B cell (primary cell): ENCODE results near the gene CPN1. TPM values are rescaled to one million over a fixed set of nuclear protein-coding genes. Genes with fewer than 3 reads are reported as not detected.

Source experiments
- ATAC-seq: fragments of 200-7000 bp; cut with Tn5 transposase; one replicate; pipeline ENCODE4 v1.10.0; 2021; ENCODE audit warnings: low read depth, mild to moderate bottlenecking, moderate number of reproducible peaks, moderate library complexity
- CTCF ChIA-PET: fragments of 350-600 bp; sonication (Branson Sonifier 250); formaldehyde crosslinking; loops from one replicate; lab custom pipeline; 2021; ENCODE audit warnings: antibody characterized with exemption, inconsistent platforms; lab: Charles Lee
- POLR2A ChIA-PET: fragments of 350-600 bp; sonication (Branson Sonifier 250); formaldehyde crosslinking; loops from one replicate; lab custom pipeline; 2021; ENCODE audit warnings: antibody characterized with exemption; lab: Charles Lee
- DNase-seq: peaks from one replicate; pipeline ENCODE4 v3.0.0; 2013
- H2AFZ ChIP-seq: 2 replicates; pipeline ENCODE4 v1.6.1; 2012; ENCODE audit warnings: mild to moderate bottlenecking, low read depth, low read length; ENCODE audit not compliant: insufficient read depth, poor library complexity, severe bottlenecking
- H3K27ac ChIP-seq, 2 donors: 1 replicate in 1 of 2; 2 replicates in 1 of 2; pipeline ENCODE4 v1.5.1; 2012 to 2013; ENCODE audit warnings: low read length in 2 of 2, mild to moderate bottlenecking in 2 of 2, moderate library complexity in 1 of 2
- H3K27me3 ChIP-seq, 4 experiments: fragments of 200-600 bp in 1 of 4; sonication (generic) in 1 of 4; replicated peaks in 1 of 4; 1 replicate in 2 of 4; 2 replicates in 2 of 4; pipeline versions ENCODE4 v1.6.1 to v1.7.0; 2013 to 2016; ENCODE audit warnings: low read length in 3 of 4, mild to moderate bottlenecking in 2 of 4, mixed read lengths in 1 of 4, moderate library complexity in 1 of 4; ENCODE audit not compliant: insufficient read depth in 4 of 4, control insufficient read depth in 3 of 4; ENCODE audit errors: control extremely low read depth in 1 of 4
- H3K36me3 ChIP-seq, 2 experiments: replicated peaks in 1 of 2; 1 replicate in 1 of 2; 2 replicates in 1 of 2; pipeline versions ENCODE4 v1.6.1 to v1.7.1; 2013; ENCODE audit warnings: low read length in 1 of 2; ENCODE audit not compliant: insufficient read depth in 2 of 2, control insufficient read depth in 1 of 2; ENCODE audit errors: control extremely low read depth in 1 of 2, extremely low read depth in 1 of 2
- H3K4me1 ChIP-seq, 2 donors: fragments of 200-600 bp in 1 of 2; sonication (generic) in 1 of 2; 1 replicate in 1 of 2; 2 replicates in 1 of 2; pipeline versions ENCODE4 v1.5.1 to v1.6.1; 2013 to 2017; ENCODE audit warnings: low read length in 2 of 2; ENCODE audit not compliant: control insufficient read depth in 2 of 2, insufficient read depth in 2 of 2
- H3K4me2 ChIP-seq: replicated peaks from 2 replicates; pipeline ENCODE3; 2012; ENCODE audit warnings: mild to moderate bottlenecking, low read depth, low read length; ENCODE audit not compliant: poor library complexity, severe bottlenecking
- H3K4me3 ChIP-seq, 5 experiments: fragments of 200-600 bp in 1 of 5; sonication (generic) in 1 of 5; 1 replicate in 3 of 5; 2 replicates in 2 of 5; pipeline versions ENCODE4 v1.5.1 to v1.7.0; 2011 to 2016; ENCODE audit warnings: low read length in 4 of 5, mild to moderate bottlenecking in 4 of 5, low read depth in 2 of 5, control low read depth in 1 of 5, moderate library complexity in 1 of 5; ENCODE audit not compliant: insufficient read depth in 1 of 5; ENCODE audit errors: control extremely low read depth in 1 of 5, extremely low read depth in 1 of 5
- H3K79me2 ChIP-seq: fragments of 200-600 bp; sonication (generic); one replicate; pipeline ENCODE4 v1.6.0; 2016; ENCODE audit warnings: low read length; ENCODE audit not compliant: control insufficient read depth, insufficient read depth
- H3K9ac ChIP-seq: fragments of 200-600 bp; sonication (generic); 2 replicates; pipeline ENCODE4 v1.6.1; 2017; ENCODE audit warnings: mild to moderate bottlenecking, low read length, moderate library complexity
- H3K9me3 ChIP-seq, 3 donors: one replicate each; pipeline versions ENCODE4 v1.6.1 to v1.7.1; 2013; ENCODE audit warnings: low read length in 2 of 3; ENCODE audit not compliant: control insufficient read depth in 2 of 3, insufficient read depth in 1 of 3; ENCODE audit errors: control extremely low read depth in 1 of 3
- H4K20me1 ChIP-seq: 2 replicates; pipeline ENCODE4 v1.6.0; 2012; ENCODE audit warnings: mild to moderate bottlenecking, low read length; ENCODE audit not compliant: insufficient read depth, control insufficient read depth, poor library complexity, severe bottlenecking
- H3K27ac Mint-ChIP-seq: one replicate; pipeline ENCODE4 v1.8.0; 2021; ENCODE audit warnings: mixed read lengths
- H3K27me3 Mint-ChIP-seq: one replicate; pipeline ENCODE4 v1.8.0; 2021; ENCODE audit warnings: mixed read lengths
- H3K4me1 Mint-ChIP-seq: one replicate; pipeline ENCODE4 v1.8.0; 2021; ENCODE audit warnings: mixed read lengths
- H3K4me3 Mint-ChIP-seq: one replicate; pipeline ENCODE4 v1.8.0; 2021; ENCODE audit warnings: mixed read lengths
- H3K9me3 Mint-ChIP-seq: one replicate; pipeline ENCODE4 v1.8.0; 2022; ENCODE audit warnings: mixed read lengths; ENCODE audit not compliant: insufficient read depth
- EZH2 ChIP-seq: IDR thresholded peaks from 2 replicates; pipeline ENCODE4 v1.6.1; 2012; ENCODE audit warnings: borderline replicate concordance, low read depth, mild to moderate bottlenecking, moderate library complexity, low read length; ENCODE audit not compliant: insufficient read depth, poor library complexity, severe bottlenecking
- WGBS: methylation state at CpG from one replicate; pipeline ENCODE4 v1.1.5; 2013; ENCODE audit warnings: missing lambda C conversion rate; ENCODE audit not compliant: insufficient coverage; 5-methylcytosine and 5-hydroxymethylcytosine counted together
- intact Hi-C: fragments of 100-400 bp; cut with micrococcal nuclease; formaldehyde crosslinking; loops from one replicate; pipeline ENCODE4 v1.10.0; 2022
- polyA plus RNA-seq: library from polyadenylated mRNA; depleted of rRNA; stranded (reverse); fragments of >200 nt; gene quantifications from 2 replicates; pipeline ENCODE4 v1.2.3, GENCODE V29; 2012
- total RNA-seq, 2 donors: library from RNA; stranded (reverse); fragments of 120-200 nt in 1 of 2; gene quantifications; 1 replicate in 1 of 2; 2 replicates in 1 of 2; pipeline versions ENCODE4 v1.2.3 to v1.2.4, GENCODE V29; 2013 to 2022
- TF ChIP-seq, protein P1 (sequence below): fragments of 200-600 bp; IDR thresholded peaks from one replicate; pipeline ENCODE4 v1.8.0; 2022; ENCODE audit warnings: antibody characterized with exemption, mild to moderate bottlenecking

The CPN1 gene
- total and polyA plus RNA-seq, 2 donors (not counting 1 experiment from before 2014, with no cell fraction given): not detected

DNA sequence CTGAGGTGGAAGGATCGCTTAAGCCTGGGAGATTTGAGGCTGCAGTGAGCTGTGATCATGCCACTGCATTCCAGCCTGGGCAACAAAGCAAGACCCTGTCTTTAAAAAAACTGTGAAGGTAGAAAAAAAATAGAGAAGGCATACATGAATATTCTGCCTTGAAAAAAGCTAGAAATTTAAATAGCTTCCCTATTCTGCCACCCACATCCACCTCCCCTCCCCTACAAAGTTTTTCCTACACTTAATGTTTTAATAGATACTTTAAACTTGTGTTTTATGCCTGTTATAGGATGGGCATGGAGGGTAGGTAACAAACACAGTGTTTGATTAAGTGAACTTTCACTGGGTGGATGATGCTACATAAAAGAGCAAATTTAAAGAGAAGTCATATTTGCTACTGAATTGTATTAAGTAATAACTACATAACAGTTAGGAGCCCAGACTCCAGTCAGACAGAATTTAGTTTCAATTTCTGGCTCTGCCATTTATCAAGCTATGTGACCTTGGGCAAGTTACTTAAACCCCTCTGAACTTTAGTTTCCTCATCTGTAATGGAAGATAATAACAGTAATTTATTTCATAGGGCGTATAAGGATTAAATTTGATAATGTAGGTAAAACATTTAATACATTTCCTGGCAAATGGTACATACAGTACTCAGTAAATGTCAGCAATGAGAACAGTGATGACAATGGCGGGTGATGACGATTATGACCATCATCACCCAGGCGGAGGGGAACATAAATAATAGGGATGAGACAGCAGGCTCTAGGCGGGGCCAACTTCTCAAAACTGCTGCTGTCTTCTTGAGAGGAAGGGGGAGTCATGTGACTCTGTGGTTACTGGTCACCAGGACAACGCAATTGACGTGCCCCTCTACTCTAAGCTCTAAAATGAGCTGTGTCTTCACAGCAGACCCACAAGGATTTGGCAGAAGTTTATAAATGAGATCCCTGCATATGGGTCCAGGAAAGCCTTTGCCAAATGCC is 87.7 kb downstream of the CPN1 start:
- Histone ChIP-seq H3K4me1 (peaks cover 26 to 29% of the 10 kb centered on the region in 2 donors), H3K9me3 (peaks cover 0 to 4% (median 0%) of the 10 kb centered on the region in 3 donors), H4K20me1 (no peaks in the 10 kb centered on the region), H3K36me3 (no peaks in the 10 kb centered on the region), H3K27ac (peak overlapping the region; percentile 77 to 91), H3K9ac (peak overlapping the region; percentile 28), H3K27me3 (no peaks in the 10 kb centered on the region), H2AFZ (no peak overlapping the region), H3K4me3 (peak overlapping the region in 3 of 5 experiments; percentile 12 to 38 (median 15)), H3K4me2 (peak overlapping the region; percentile 58), H3K79me2 (peaks cover 89% of the 10 kb centered on the region)
- Mint-ChIP-seq H3K4me3 (peak overlapping the region; percentile 84), H3K27ac (peak overlapping the region; percentile 93), H3K4me1 (peaks cover 44% of the 10 kb centered on the region), H3K27me3 (no peaks in the 10 kb centered on the region), H3K9me3 (no peaks in the 10 kb centered on the region)
- ATAC-seq (peak; percentile 94), DNase-seq (peak; percentile 91)
- WGBS: 45% methylated on average over 2 of the region's 8 CpGs
- TF ChIP-seq, protein P1, sequence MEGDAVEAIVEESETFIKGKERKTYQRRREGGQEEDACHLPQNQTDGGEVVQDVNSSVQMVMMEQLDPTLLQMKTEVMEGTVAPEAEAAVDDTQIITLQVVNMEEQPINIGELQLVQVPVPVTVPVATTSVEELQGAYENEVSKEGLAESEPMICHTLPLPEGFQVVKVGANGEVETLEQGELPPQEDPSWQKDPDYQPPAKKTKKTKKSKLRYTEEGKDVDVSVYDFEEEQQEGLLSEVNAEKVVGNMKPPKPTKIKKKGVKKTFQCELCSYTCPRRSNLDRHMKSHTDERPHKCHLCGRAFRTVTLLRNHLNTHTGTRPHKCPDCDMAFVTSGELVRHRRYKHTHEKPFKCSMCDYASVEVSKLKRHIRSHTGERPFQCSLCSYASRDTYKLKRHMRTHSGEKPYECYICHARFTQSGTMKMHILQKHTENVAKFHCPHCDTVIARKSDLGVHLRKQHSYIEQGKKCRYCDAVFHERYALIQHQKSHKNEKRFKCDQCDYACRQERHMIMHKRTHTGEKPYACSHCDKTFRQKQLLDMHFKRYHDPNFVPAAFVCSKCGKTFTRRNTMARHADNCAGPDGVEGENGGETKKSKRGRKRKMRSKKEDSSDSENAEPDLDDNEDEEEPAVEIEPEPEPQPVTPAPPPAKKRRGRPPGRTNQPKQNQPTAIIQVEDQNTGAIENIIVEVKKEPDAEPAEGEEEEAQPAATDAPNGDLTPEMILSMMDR: no peak
- TF ChIP-seq EZH2: no peak
- intact Hi-C loops: loop anchor here (1.0 to 2.0 kb wide), 2 partner anchors 15 kb away; partner anchors contain the start of gene DNMBP
- CTCF ChIA-PET: interaction anchor here (0.6 to 6.2 kb wide), 8 partner anchors 8 to 1047 kb away, joined by 3 to 75 read pairs (median 5); partner anchors contain the start of gene DNMBP
- POLR2A ChIA-PET: no interaction called here

Other genes with a start within 250 kb of the CPN1 start
- 22.6 TPM in 2 replicates for gene DNMBP, start 71.9 kb downstream of the CPN1 start, total RNA-seq
- 12.8 and 17.0 TPM in 2 replicates for gene DNMBP, start 71.9 kb downstream of the CPN1 start, polyA plus RNA-seq
- gene ERLIN1, start 104.2 kb upstream of the CPN1 start, total RNA-seq: 9.0 and 9.7 TPM in 2 replicates
- gene ERLIN1, start 104.2 kb upstream of the CPN1 start, polyA plus RNA-seq: 2.8 and 4.3 TPM in 2 replicates
- gene CHUK, start 147.7 kb upstream of the CPN1 start, total RNA-seq: 16.6 and 18.1 TPM in 2 replicates
- 5.3 and 9.8 TPM in 2 replicates for gene CHUK, start 147.7 kb upstream of the CPN1 start, polyA plus RNA-seq
- 48.3 and 52.8 TPM in 2 replicates for gene CWF19L1, start 185.8 kb upstream of the CPN1 start, total RNA-seq
- 24.1 and 30.0 TPM in 2 replicates for gene CWF19L1, start 185.8 kb upstream of the CPN1 start, polyA plus RNA-seq
- gene BLOC1S2, start 204.8 kb upstream of the CPN1 start, total RNA-seq: 47.2 and 47.5 TPM in 2 replicates
- gene BLOC1S2, start 204.8 kb upstream of the CPN1 start, polyA plus RNA-seq: 48.7 and 70.9 TPM in 2 replicates
- not detected in 2 replicates for gene PKD2L1, start 248.4 kb upstream of the CPN1 start, total RNA-seq
- 0.37 and 0.48 TPM in 2 replicates for gene PKD2L1, start 248.4 kb upstream of the CPN1 start, polyA plus RNA-seq